ENCODE data around the gene RNF224.

GRCh38 chr9:137278061-137278701 is 50.9 kb downstream of the RNF224 start:
- TF ChIP-seq CTCF (conservative IDR thresholded peaks at IDR 0.05; ENCODE audit: low read depth, low read length), result no peak
- no peak for TF ChIP-seq EZH2 (IDR thresholded peaks at IDR 0.05; ENCODE audit: low read length, unreplicated experiment)
- no peak for TF ChIP-seq EZH2phosphoT487 (IDR thresholded peaks at IDR 0.05; ENCODE audit: borderline replicate concordance, low read length)

Data from PC-3 (cell line).